Trophoblast cell (in vitro differentiated cells and primary cell): ENCODE measurements around the gene MFGE8.
"Not testable (repeated sequence)": the region's sequence is repeated elsewhere in the genome, so short reads cannot be mapped to it uniquely, and the experiment has no call there.

Source experiments
- DNase-seq, 2 donors: peaks; one replicate each; pipeline ENCODE4 v3.0.0-alpha.2; 2016
- H2AFZ ChIP-seq: 2 replicates; pipeline ENCODE4 v1.6.1; 2013; ENCODE audit warnings: low read length, moderate library complexity, mild to moderate bottlenecking; ENCODE audit not compliant: insufficient read depth, poor library complexity
- H2AK5ac ChIP-seq: 2 replicates; pipeline ENCODE4 v1.6.1; 2013; ENCODE audit warnings: mild to moderate bottlenecking, low read length
- H2BK120ac ChIP-seq: 2 replicates; pipeline ENCODE4 v1.6.1; 2013; ENCODE audit warnings: low read length, mild to moderate bottlenecking, moderate library complexity; ENCODE audit not compliant: insufficient read depth, poor library complexity
- H2BK12ac ChIP-seq: 2 replicates; pipeline ENCODE4 v1.6.1; 2013; ENCODE audit warnings: mild to moderate bottlenecking, low read length, moderate library complexity
- H2BK5ac ChIP-seq: 2 replicates; pipeline ENCODE4 v1.6.1; 2013; ENCODE audit warnings: low read length, low read depth, moderate library complexity, mild to moderate bottlenecking; ENCODE audit not compliant: poor library complexity
- H3K14ac ChIP-seq: 2 replicates; pipeline ENCODE4 v1.6.1; 2013; ENCODE audit warnings: mild to moderate bottlenecking, low read length
- H3K18ac ChIP-seq: 2 replicates; pipeline ENCODE4 v1.6.1; 2013; ENCODE audit warnings: mild to moderate bottlenecking, low read length
- H3K23ac ChIP-seq: 2 replicates; pipeline ENCODE4 v1.6.1; 2013; ENCODE audit warnings: low read length
- H3K27ac ChIP-seq: 2 replicates; pipeline ENCODE4 v1.5.1; 2013; ENCODE audit warnings: low read depth, mild to moderate bottlenecking, inconsistent platforms, low read length, moderate library complexity
- H3K27me3 ChIP-seq: 2 replicates; pipeline ENCODE4 v1.6.1; 2013; ENCODE audit warnings: inconsistent platforms, mild to moderate bottlenecking, low read length, moderate library complexity; ENCODE audit not compliant: insufficient read depth
- H3K36me3 ChIP-seq, 2 experiments: 1 replicate in 1 of 2; 2 replicates in 1 of 2; pipeline ENCODE4 v1.6.1; 2013; ENCODE audit warnings: low read length in 2 of 2, mild to moderate bottlenecking in 2 of 2, moderate library complexity in 1 of 2; ENCODE audit not compliant: insufficient read depth in 2 of 2, control insufficient read depth in 1 of 2
- H3K4ac ChIP-seq: 2 replicates; pipeline ENCODE4 v1.6.1; 2013; ENCODE audit warnings: low read depth, mild to moderate bottlenecking, low read length, moderate library complexity
- H3K4me1 ChIP-seq, 2 experiments: 1 replicate in 1 of 2; 2 replicates in 1 of 2; pipeline ENCODE4 v1.6.1; 2013; ENCODE audit warnings: low read length in 2 of 2, mild to moderate bottlenecking in 2 of 2, moderate library complexity in 1 of 2; ENCODE audit not compliant: insufficient read depth in 2 of 2, control insufficient read depth in 1 of 2
- H3K4me2 ChIP-seq: 2 replicates; pipeline ENCODE4 v1.6.1; 2013; ENCODE audit warnings: inconsistent platforms, mild to moderate bottlenecking, low read length, moderate library complexity
- H3K4me3 ChIP-seq: 2 replicates; pipeline ENCODE4 v1.5.1; 2013; ENCODE audit warnings: mild to moderate bottlenecking, low read depth, low read length, inconsistent platforms
- H3K79me1 ChIP-seq: one replicate; pipeline ENCODE4 v1.6.1; 2013; ENCODE audit warnings: low read length
- H3K79me2 ChIP-seq: 2 replicates; pipeline ENCODE4 v1.6.1; 2013; ENCODE audit warnings: low read length, mild to moderate bottlenecking; ENCODE audit not compliant: control insufficient read depth, insufficient read depth, poor library complexity
- H3K9ac ChIP-seq: 2 replicates; pipeline ENCODE4 v1.6.1; 2013; ENCODE audit warnings: mild to moderate bottlenecking, low read length
- H3K9me3 ChIP-seq: 2 replicates; pipeline ENCODE4 v1.6.1; 2013; ENCODE audit warnings: low read depth, mild to moderate bottlenecking, control low read depth, inconsistent platforms, low read length; ENCODE audit not compliant: insufficient read depth
- H4K12ac ChIP-seq: 2 replicates; pipeline ENCODE4 v1.6.1; 2013; ENCODE audit warnings: low read depth, mild to moderate bottlenecking, low read length, moderate library complexity
- H4K8ac ChIP-seq: 2 replicates; pipeline ENCODE4 v1.6.1; 2013; ENCODE audit warnings: low read depth, mild to moderate bottlenecking, low read length, moderate library complexity
- H4K91ac ChIP-seq: one replicate; pipeline ENCODE4 v1.6.1; 2013; ENCODE audit warnings: low read depth, mild to moderate bottlenecking, low read length, moderate library complexity
- WGBS: extraction: QIAGEN DNeasy Blood & Tissue Kit; methylation state at CpG from one replicate; pipeline ENCODE4 v1.1.7; 2013; ENCODE audit warnings: missing lambda C conversion rate; ENCODE audit not compliant: insufficient read length, insufficient coverage; ENCODE audit errors: extremely low coverage; 5-methylcytosine and 5-hydroxymethylcytosine counted together

Gene MFGE8

DNA sequence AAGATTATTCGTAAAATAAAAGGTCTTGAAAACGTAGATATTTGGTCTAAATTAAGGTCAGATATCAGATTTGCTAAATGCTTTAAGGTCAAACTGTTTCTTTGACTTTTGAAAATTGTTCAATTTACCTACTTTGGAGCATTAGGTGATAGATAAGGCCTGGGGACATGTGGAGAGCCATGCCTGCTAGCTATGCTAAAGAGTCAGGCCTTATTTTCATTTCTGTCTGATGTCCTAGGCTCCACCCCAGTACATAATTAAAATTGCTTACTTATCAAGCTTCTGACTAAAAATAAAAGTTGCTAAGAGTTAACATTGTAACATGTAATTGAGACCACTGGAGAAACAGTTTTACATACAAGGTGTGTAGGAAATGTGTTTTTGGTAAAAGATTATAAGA, 12.5 kb upstream of the MFGE8 start:
- not testable (repeated sequence) for H4K91ac ChIP-seq, H3K14ac ChIP-seq, H2BK12ac ChIP-seq, H3K9ac ChIP-seq, H3K18ac ChIP-seq, H2AK5ac ChIP-seq, H3K23ac ChIP-seq, H3K27me3 ChIP-seq, H3K4me3 ChIP-seq, H2BK120ac ChIP-seq, H3K4ac ChIP-seq, H3K79me2 ChIP-seq, H3K79me1 ChIP-seq, H2AFZ ChIP-seq, H3K4me2 ChIP-seq, DNase-seq, H4K12ac ChIP-seq, H3K36me3 ChIP-seq, H3K4me1 ChIP-seq, H3K9me3 ChIP-seq, H2BK5ac ChIP-seq, H3K27ac ChIP-seq, H4K8ac ChIP-seq
- WGBS: no CpG with 5 or more reads among the region's 2 CpGs

DNA sequence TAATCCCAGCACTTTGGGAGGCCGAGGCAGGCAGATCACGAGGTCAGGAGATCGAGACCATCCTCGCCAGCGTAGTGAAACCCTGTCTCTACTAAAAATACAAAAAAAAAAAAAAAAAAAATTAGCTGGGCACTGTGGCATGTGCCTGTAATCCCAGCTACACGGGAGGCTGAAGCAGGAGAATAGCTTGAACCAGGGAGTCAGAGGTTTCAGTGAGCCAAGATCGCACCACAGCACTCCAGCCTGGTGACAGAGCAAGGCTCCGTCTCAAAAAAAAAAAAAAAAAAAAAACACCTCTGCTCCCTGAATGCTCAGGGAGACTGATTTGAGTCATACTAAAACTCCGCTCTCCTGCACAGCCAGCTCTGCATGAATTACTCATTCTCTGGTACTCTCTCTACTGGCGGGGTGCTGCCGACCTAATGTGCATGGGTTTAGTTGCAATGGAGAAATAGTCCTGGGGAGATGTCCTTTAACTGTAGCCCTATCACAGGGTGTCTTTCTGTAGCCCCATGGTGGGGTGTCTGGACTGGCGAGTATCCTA, 7.8 kb upstream of the MFGE8 start:
- H3K36me3 ChIP-seq, H2AK5ac ChIP-seq, H3K9ac ChIP-seq, H4K8ac ChIP-seq, H3K4me1 ChIP-seq, H3K9me3 ChIP-seq, H4K12ac ChIP-seq, H2BK5ac ChIP-seq, H3K79me2 ChIP-seq, H3K14ac ChIP-seq, H2AFZ ChIP-seq, DNase-seq, H4K91ac ChIP-seq, H2BK12ac ChIP-seq, H3K4ac ChIP-seq, H3K18ac ChIP-seq, H3K27ac ChIP-seq, H3K79me1 ChIP-seq, H3K27me3 ChIP-seq, H3K4me3 ChIP-seq, H3K23ac ChIP-seq, H2BK120ac ChIP-seq, H3K4me2 ChIP-seq: not testable (repeated sequence)
- WGBS: no CpG with 5 or more reads among the region's 12 CpGs

DNA sequence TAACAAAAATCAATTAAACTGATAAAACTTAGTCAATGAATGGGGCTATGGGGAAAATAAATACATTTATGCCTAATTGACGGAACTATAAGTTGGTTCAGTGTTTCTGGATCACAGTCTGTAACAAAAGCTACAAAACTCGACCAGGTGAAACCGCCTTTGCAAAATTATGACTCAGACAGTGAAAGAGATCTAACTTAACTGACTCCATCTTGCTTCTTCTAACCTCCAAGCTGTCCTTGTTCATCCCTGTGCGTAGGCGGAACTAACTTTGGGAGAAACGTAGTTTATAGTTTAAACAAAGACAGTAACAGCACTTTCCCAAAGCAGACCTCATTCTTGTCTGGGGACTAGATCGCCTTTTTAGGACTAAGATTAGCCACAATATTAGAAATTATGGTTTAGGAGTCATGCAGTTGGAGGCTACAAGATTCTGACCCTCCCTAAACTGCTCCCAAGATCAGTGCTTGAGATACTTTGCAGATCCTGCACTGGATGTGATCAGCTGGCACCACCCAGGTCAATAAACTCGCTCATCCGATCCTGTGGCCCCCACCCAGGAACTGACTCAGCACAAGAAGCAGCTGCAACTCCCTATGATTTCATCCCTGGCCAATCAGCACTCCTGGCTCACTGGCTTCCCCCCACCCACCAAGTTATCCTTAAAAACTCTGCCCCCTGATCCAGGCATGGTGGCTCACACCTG, 7.2 kb upstream of the MFGE8 start:
- no peaks in the 10 kb centered on the region for H3K27me3 ChIP-seq
- no peak overlapping the region for H2AFZ ChIP-seq
- no peak overlapping the region for H3K9ac ChIP-seq
- no peak overlapping the region for H3K4me3 ChIP-seq
- no peak for DNase-seq
- no peak overlapping the region for H4K8ac ChIP-seq
- no peak overlapping the region for H2BK5ac ChIP-seq
- H3K23ac ChIP-seq: no peak overlapping the region
- H3K9me3 ChIP-seq: no peaks in the 10 kb centered on the region
- no peak overlapping the region for H2BK120ac ChIP-seq
- no peak overlapping the region for H2BK12ac ChIP-seq
- no peak overlapping the region for H4K91ac ChIP-seq
- no peak overlapping the region for H3K4me2 ChIP-seq
- no peaks in the 10 kb centered on the region for H3K79me1 ChIP-seq
- no CpG with 5 or more reads among the region's 9 CpGs for WGBS
- H3K27ac ChIP-seq: no peak overlapping the region
- H3K14ac ChIP-seq: no peak overlapping the region
- no peak overlapping the region for H4K12ac ChIP-seq
- no peaks in the 10 kb centered on the region for H3K36me3 ChIP-seq
- no peak overlapping the region for H2AK5ac ChIP-seq
- H3K79me2 ChIP-seq: no peaks in the 10 kb centered on the region
- no peak overlapping the region for H3K18ac ChIP-seq
- H3K4ac ChIP-seq: no peak overlapping the region
- H3K4me1 ChIP-seq: no peaks in the 10 kb centered on the region

DNA sequence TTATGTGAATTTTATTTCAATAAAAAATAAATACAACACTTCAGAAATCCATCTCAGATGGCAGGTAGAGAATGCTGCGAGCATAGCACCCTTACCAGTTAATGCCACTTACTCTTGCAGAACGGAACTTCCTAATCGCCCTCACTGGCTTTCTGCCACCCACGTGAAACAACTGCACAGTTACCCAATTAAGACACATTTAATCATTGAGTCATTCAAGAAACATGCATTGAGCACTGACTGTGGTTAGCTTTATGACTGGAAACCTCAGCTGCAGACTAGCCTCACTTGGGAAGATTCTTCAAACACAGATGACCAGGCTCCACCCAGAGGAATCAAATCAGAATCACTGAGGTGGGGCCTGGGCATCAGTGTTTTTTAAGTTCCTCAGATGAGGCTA, 5.6 kb upstream of the MFGE8 start:
- no peak overlapping the region for H3K4me3 ChIP-seq
- H2AFZ ChIP-seq: no peak overlapping the region
- no peak overlapping the region for H2BK12ac ChIP-seq
- H3K79me2 ChIP-seq: no peaks in the 10 kb centered on the region
- no peak overlapping the region for H3K14ac ChIP-seq
- no peak overlapping the region for H4K91ac ChIP-seq
- H3K9me3 ChIP-seq: no peaks in the 10 kb centered on the region
- no peak overlapping the region for H4K12ac ChIP-seq
- no CpG with 5 or more reads among the region's 4 CpGs for WGBS
- H3K27ac ChIP-seq: no peak overlapping the region
- no peak overlapping the region for H2AK5ac ChIP-seq
- H3K9ac ChIP-seq: no peak overlapping the region
- H3K4me2 ChIP-seq: no peak overlapping the region
- no peak overlapping the region for H3K18ac ChIP-seq
- H3K36me3 ChIP-seq: no peaks in the 10 kb centered on the region
- H4K8ac ChIP-seq: no peak overlapping the region
- no peak overlapping the region for H3K4ac ChIP-seq
- H2BK120ac ChIP-seq: no peak overlapping the region
- H2BK5ac ChIP-seq: no peak overlapping the region
- H3K27me3 ChIP-seq: no peaks in the 10 kb centered on the region
- H3K23ac ChIP-seq: no peak overlapping the region
- no peaks in the 10 kb centered on the region for H3K79me1 ChIP-seq
- DNase-seq: peak in 1 of 2 donors; percentile 29
- no peaks in the 10 kb centered on the region for H3K4me1 ChIP-seq
